ENCODE results near the gene DUSP5. TPM values are rescaled to one million over a fixed set of nuclear protein-coding genes. Genes with fewer than 3 reads are reported as not detected.

Gene DUSP5
- total RNA-seq, 4 donors from 2014 or later, result 6.2 to 16.0 (median 6.6) TPM

GRCh38 chr10:110522365-110522988 is 24.8 kb downstream of the DUSP5 start:
- 80 to 100% methylated on average over 1 to 4 of the region's 4 CpGs for WGBS, 2 donors (ENCODE audit: low coverage in 1 of 2)
- Histone ChIP-seq H3K4me3 (no peak overlapping the region), H3K4me1 (peaks cover 0 to 3% (median 0%) of the 10 kb centered on the region in 4 donors), H3K27ac (no peak overlapping the region), H3K9me3 (no peaks in the 10 kb centered on the region), H3K36me3 (no peaks in the 10 kb centered on the region), H3K27me3 (peaks cover 8% of the 10 kb centered on the region)
- no peak for DNase-seq
- intact Hi-C loops (cut with DNase I; ENCODE audit: low total_unique reads), result no loop called here
- in situ Hi-C loops (cut with MboI; ENCODE audit: low pct_ligation_motif_present in 1 of 4, low pct_unique_long_range_greater_than_20kb in 1 of 4, low sequenced_read_pairs in 3 of 4), result no loop called here
- TF ChIP-seq CTCF (IDR thresholded peaks at IDR 0.05) (no peak), POLR2AphosphoS5 (IDR thresholded peaks at IDR 0.05) (no peak), EP300 (IDR thresholded peaks at IDR 0.05; ENCODE audit: low read depth) (no peak), POLR2A (IDR thresholded peaks at IDR 0.05) (no peak)

DNA sequence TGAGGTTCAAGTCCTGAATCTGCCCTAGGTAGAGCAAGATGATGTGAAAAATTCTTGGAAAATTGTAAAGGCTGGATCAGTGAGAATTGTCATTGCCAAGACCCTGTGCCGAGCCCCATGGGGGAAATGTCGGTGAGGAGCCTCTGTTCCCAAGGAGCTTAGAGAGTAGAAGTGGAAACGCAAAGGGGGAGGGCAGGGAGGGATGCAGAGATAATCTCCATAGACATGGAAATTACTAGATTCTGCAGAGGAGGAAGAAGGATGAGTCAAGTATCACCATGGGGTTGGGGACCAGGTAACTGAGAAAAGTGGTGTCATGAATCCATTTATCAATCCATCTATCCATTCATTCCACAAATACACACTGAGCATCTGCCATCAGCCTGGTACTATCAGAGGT is 26.0 kb downstream of the DUSP5 start:
- TF ChIP-seq POLR2AphosphoS5 (IDR thresholded peaks at IDR 0.05) (no peak), CTCF (IDR thresholded peaks at IDR 0.05) (no peak)
- in situ Hi-C loops (cut with MboI; ENCODE audit: low pct_ligation_motif_present in 1 of 4, low pct_unique_long_range_greater_than_20kb in 1 of 4, low sequenced_read_pairs in 3 of 4), result no loop called here
- intact Hi-C loops (cut with DNase I; ENCODE audit: low total_unique reads), result no loop called here
- Histone ChIP-seq H3K27ac (no peak overlapping the region), H3K27me3 (peaks cover 8% of the 10 kb centered on the region), H3K36me3 (no peaks in the 10 kb centered on the region), H3K4me3 (no peak overlapping the region), H3K4me1 (peaks cover 0 to 3% (median 0%) of the 10 kb centered on the region in 4 donors), H3K9me3 (no peaks in the 10 kb centered on the region)
- WGBS, 2 donors (ENCODE audit: low coverage in 1 of 2), result 78 to 84% methylated on average over 3 of the region's 3 CpGs
- no peak for DNase-seq

DNA sequence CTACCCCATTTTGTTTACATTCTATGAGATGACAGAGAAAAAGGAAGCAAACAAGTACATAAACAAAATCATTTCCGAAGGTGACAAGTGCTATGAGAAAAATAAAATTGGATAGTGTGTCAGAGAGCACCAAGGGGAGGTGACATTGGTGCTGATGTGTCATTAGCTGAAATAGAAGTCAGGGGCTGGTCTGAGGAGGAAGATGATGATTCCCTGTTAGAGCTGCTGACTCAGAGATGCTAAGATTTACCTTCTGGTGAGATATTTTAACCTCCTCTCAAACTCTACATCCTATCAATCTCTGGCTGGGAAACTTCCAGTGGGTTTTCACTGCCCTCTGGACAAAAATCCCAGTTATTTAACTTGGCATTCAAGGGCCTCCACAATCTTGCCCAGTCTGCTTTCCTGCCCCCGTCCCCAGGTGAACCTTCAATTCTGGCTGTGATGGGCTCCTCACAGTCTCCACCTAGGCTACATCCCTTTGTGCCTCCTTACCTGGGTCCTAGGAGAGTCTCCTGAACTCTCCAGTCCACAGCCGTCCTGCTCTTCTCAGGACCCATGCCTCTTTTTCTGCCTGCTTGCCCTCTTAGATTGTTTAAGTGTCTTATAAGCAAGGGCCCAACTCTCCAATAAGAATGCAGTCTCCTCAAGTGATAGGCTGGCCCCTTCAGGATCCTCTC is 26.6 kb downstream of the DUSP5 start:
- Histone ChIP-seq H3K4me1 (peaks cover 0 to 3% (median 0%) of the 10 kb centered on the region in 4 donors), H3K36me3 (no peaks in the 10 kb centered on the region), H3K27me3 (peaks cover 12% of the 10 kb centered on the region), H3K9me3 (no peaks in the 10 kb centered on the region), H3K4me3 (no peak overlapping the region), H3K27ac (no peak overlapping the region)
- no peak for DNase-seq
- in situ Hi-C loops (cut with MboI; ENCODE audit: low pct_ligation_motif_present in 1 of 4, low pct_unique_long_range_greater_than_20kb in 1 of 4, low sequenced_read_pairs in 3 of 4), result no loop called here
- WGBS, 2 donors (ENCODE audit: low coverage in 1 of 2), result 50 to 92% methylated on average over 1 to 3 of the region's 3 CpGs
- intact Hi-C loops (cut with DNase I; ENCODE audit: low total_unique reads), result no loop called here
- TF ChIP-seq POLR2A (IDR thresholded peaks at IDR 0.05) (no peak), EP300 (IDR thresholded peaks at IDR 0.05; ENCODE audit: low read depth) (no peak), POLR2AphosphoS5 (IDR thresholded peaks at IDR 0.05) (no peak), CTCF (IDR thresholded peaks at IDR 0.05) (no peak)

GRCh38 chr10:110524859-110525232 is 27.1 kb downstream of the DUSP5 start:
- H3K27ac ChIP-seq, result no peak overlapping the region
- no peak for DNase-seq
- in situ Hi-C loops (cut with MboI; ENCODE audit: low pct_ligation_motif_present in 1 of 4, low pct_unique_long_range_greater_than_20kb in 1 of 4, low sequenced_read_pairs in 3 of 4), result loop anchor here in 1 of 4 donors (25.0 kb wide), 1 partner anchor 213 kb away; the partner anchor contains the start of gene SMNDC1
- H3K9me3 ChIP-seq, result no peaks in the 10 kb centered on the region
- H3K36me3 ChIP-seq, result no peaks in the 10 kb centered on the region
- no peak overlapping the region for H3K4me3 ChIP-seq
- H3K4me1 ChIP-seq, result peaks cover 0 to 6% (median 0%) of the 10 kb centered on the region in 4 donors
- 80 to 81% methylated on average over 2 of the region's 2 CpGs for WGBS, 2 donors (ENCODE audit: low coverage in 1 of 2)
- intact Hi-C loops (cut with DNase I; ENCODE audit: low total_unique reads), result no loop called here
- TF ChIP-seq POLR2AphosphoS5 (IDR thresholded peaks at IDR 0.05) (no peak), POLR2A (IDR thresholded peaks at IDR 0.05) (no peak), EP300 (IDR thresholded peaks at IDR 0.05; ENCODE audit: low read depth) (no peak), CTCF (IDR thresholded peaks at IDR 0.05) (no peak)
- peaks cover 17% of the 10 kb centered on the region for H3K27me3 ChIP-seq

All from transverse colon (tissue), 4 donors.